ENCODE results near the gene MCTS1.

Gene MCTS1

DNA sequence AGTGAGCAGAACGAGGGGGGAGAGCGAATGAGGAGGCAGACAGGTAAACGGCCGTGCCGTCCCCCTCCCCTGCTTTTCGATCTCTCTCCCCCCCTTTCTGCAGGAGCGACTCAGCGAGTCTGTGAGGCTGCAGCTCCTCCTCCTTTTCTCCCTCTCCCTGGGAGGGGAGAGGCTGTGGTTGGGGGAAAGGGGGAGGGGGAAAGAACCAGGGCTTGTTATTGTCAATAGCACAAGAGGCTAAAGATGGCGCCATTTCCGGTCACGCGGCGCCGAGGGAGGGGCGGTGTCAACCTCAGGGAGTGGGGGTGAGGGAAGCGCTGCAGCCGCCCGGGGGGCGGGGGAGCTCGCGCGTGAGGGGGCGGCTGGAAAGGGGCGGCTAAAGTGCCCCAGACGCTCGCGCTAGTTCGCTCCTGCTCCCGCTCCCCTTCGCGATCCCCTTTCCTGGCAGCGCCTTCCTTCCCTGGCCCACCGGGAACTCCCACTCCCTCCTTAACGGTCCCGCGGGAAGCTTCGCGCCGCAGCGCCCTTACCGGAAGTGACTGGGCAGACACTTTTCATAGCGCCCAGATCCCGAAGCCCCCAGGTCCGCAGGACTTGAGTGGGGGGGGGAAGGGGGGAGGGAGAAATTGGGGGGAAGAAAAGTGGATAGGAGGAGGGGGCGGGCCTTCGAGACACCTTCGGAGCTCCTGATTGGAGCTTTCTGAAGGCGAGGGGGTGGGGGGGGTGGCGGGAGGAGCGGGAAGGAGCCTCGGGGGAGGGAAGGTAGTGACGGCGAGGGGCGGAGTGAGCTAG is 42.9 kb upstream of the MCTS1 start, which contains the start of gene CUL4B:
Gene CUL4B (minus strand): TSS at position 121 of the 792 bp plus-strand sequence. CDS start 324 bp downstream, outside the sequence.
- Histone ChIP-seq H2AFZ (ENCODE audit: insufficient read depth, low read length, poor library complexity) (peak within 1 kb of the TSS; percentile 78), H4K8ac (ENCODE audit: low read depth, low read length) (peak within 1 kb of the TSS; percentile 99), H3K27ac (ENCODE audit: low read depth, low read length) (peak within 1 kb of the TSS; percentile 99), H4K91ac (ENCODE audit: low read depth, low read length) (peak within 1 kb of the TSS; percentile 98), H3K4ac (ENCODE audit: low read depth, low read length) (peak within 1 kb of the TSS; percentile 93), H3K18ac (ENCODE audit: low read length) (peak within 1 kb of the TSS; percentile 97), H3K9me3 (ENCODE audit: insufficient read depth, low read depth, low read length) (no peaks in the 10 kb centered on the region), H3K4me2 (ENCODE audit: low read length) (peak within 1 kb of the TSS; percentile 90), H3K4me1 (ENCODE audit: control insufficient read depth in 1 of 2, insufficient read depth in 2 of 2, low read length in 2 of 2) (no peaks in the 10 kb centered on the region), H2BK12ac (ENCODE audit: low read length) (peak within 1 kb of the TSS; percentile 53), H3K14ac (ENCODE audit: low read length) (peak within 1 kb of the TSS; percentile 93), H3K9ac (ENCODE audit: low read length) (peak within 1 kb of the TSS; percentile 84), H3K36me3 (ENCODE audit: control insufficient read depth in 1 of 2, insufficient read depth in 2 of 2, low read length in 2 of 2) (peaks cover 1 to 2% of the 10 kb centered on the region in 2 experiments), H3K79me2 (ENCODE audit: control insufficient read depth, insufficient read depth, low read length, poor library complexity) (peaks cover 5% of the 10 kb centered on the region), H4K12ac (ENCODE audit: low read depth, low read length) (peak within 1 kb of the TSS; percentile 94), H3K4me3 (ENCODE audit: low read depth, low read length) (peak within 1 kb of the TSS; percentile 81), H3K27me3 (ENCODE audit: insufficient read depth, low read length) (no peaks in the 10 kb centered on the region), H2BK5ac (ENCODE audit: low read depth, low read length, poor library complexity) (peak within 1 kb of the TSS; percentile 99), H2BK120ac (ENCODE audit: insufficient read depth, low read length, poor library complexity) (peak within 1 kb of the TSS; percentile 100), H3K23ac (ENCODE audit: low read length) (no peak within 1 kb of the TSS), H2AK5ac (ENCODE audit: low read length) (no peak within 1 kb of the TSS), H3K79me1 (ENCODE audit: low read length) (peaks cover 4% of the 10 kb centered on the region)
- DNase-seq, result peak; percentile 86 to 87
- no CpG with 5 or more reads among the region's 54 CpGs for WGBS (ENCODE audit: extremely low coverage, insufficient coverage, insufficient read length)

DNA sequence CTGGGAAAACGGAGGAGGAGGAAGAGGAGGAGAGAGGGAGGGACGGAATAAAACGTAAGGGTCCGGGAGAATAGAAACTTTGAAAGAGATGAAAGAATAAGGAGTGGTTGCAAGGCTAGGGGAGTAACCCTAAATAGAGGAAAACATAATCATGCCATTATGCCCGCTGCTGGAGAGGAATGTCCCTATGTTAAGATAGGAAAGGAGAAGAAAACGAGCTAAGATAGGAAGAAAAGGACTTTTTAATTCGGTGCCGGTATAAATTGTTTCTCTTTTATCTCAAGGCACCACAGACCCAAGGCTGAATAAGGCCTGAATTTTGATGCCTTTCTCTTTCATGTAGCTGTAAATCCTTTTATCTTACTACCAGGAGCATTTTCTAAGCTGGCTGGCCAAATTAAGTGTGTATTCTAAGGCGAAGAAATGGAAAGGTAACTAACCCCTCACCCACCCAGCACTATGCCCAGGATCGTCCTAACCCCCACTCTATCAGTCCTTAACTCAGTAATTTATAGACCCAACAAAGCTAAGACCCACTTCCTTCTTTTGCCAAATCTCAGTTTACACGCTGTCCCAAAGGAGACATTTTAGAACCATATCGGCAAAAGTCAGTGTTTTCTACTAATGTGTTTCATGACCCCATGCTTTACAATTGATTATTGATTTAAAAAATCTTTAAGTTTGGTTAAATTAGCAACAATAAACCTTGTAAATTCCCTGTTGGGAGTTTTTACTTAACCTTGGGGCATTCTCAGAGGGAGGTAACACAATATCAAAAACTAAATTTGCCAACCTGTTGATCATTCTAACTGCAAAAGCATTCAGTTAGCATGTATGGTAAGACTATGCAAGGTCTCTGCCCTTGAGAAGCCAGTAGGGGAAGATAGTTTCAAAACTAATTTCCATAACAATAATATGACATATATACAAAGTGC is 42.0 kb upstream of the MCTS1 start:
- DNase-seq, result no peak
- H3K36me3 ChIP-seq (ENCODE audit: control insufficient read depth in 1 of 2, insufficient read depth in 2 of 2, low read length in 2 of 2), result peaks cover 0 to 1% of the 10 kb centered on the region in 2 experiments
- peak overlapping the region; percentile 73 for H3K4me2 ChIP-seq (ENCODE audit: low read length)
- no peak overlapping the region for H2BK5ac ChIP-seq (ENCODE audit: low read depth, low read length, poor library complexity)
- no peak overlapping the region for H4K91ac ChIP-seq (ENCODE audit: low read depth, low read length)
- H3K27me3 ChIP-seq (ENCODE audit: insufficient read depth, low read length), result no peaks in the 10 kb centered on the region
- H3K18ac ChIP-seq (ENCODE audit: low read length), result no peak overlapping the region
- no peak overlapping the region for H3K27ac ChIP-seq (ENCODE audit: low read depth, low read length)
- H3K4me3 ChIP-seq (ENCODE audit: low read depth, low read length), result no peak overlapping the region
- peak overlapping the region; percentile 51 for H2BK120ac ChIP-seq (ENCODE audit: insufficient read depth, low read length, poor library complexity)
- H3K9ac ChIP-seq (ENCODE audit: low read length), result no peak overlapping the region
- no peak overlapping the region for H3K4ac ChIP-seq (ENCODE audit: low read depth, low read length)
- no peaks in the 10 kb centered on the region for H3K9me3 ChIP-seq (ENCODE audit: insufficient read depth, low read depth, low read length)
- peak overlapping the region; percentile 79 for H4K8ac ChIP-seq (ENCODE audit: low read depth, low read length)
- H3K79me2 ChIP-seq (ENCODE audit: control insufficient read depth, insufficient read depth, low read length, poor library complexity), result peaks cover 5% of the 10 kb centered on the region
- no peak overlapping the region for H2AFZ ChIP-seq (ENCODE audit: insufficient read depth, low read length, poor library complexity)
- H2AK5ac ChIP-seq (ENCODE audit: low read length), result no peak overlapping the region
- no peak overlapping the region for H3K14ac ChIP-seq (ENCODE audit: low read length)
- H4K12ac ChIP-seq (ENCODE audit: low read depth, low read length), result no peak overlapping the region
- no peak overlapping the region for H3K23ac ChIP-seq (ENCODE audit: low read length)
- no peak overlapping the region for H2BK12ac ChIP-seq (ENCODE audit: low read length)
- H3K79me1 ChIP-seq (ENCODE audit: low read length), result peaks cover 4% of the 10 kb centered on the region
- H3K4me1 ChIP-seq (ENCODE audit: control insufficient read depth in 1 of 2, insufficient read depth in 2 of 2, low read length in 2 of 2), result no peaks in the 10 kb centered on the region
- WGBS (ENCODE audit: extremely low coverage, insufficient coverage, insufficient read length), result no CpG with 5 or more reads among the region's 12 CpGs

DNA sequence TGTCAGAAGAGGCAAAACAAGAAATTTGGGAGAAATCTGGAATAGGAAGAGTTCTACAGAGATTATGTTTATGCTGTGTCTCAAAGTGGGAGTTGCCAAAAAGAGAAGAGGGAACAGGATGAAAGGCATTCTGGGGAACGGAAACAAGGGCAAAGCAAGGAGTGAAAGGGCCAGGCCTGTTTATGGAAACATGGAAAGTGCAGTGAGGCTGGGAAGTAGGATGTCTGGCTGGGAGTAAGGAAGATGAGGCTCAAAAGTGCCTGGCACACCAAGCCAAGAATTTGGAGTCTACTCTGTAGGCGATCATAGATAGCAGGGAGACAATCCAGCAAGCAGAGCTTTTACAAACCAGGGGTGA is 41.4 kb upstream of the MCTS1 start:
- Histone ChIP-seq H3K4me2 (ENCODE audit: low read length) (no peak overlapping the region), H4K8ac (ENCODE audit: low read depth, low read length) (no peak overlapping the region), H3K79me1 (ENCODE audit: low read length) (peaks cover 4% of the 10 kb centered on the region), H2BK5ac (ENCODE audit: low read depth, low read length, poor library complexity) (no peak overlapping the region), H3K14ac (ENCODE audit: low read length) (no peak overlapping the region), H2AK5ac (ENCODE audit: low read length) (no peak overlapping the region), H3K18ac (ENCODE audit: low read length) (no peak overlapping the region), H3K27ac (ENCODE audit: low read depth, low read length) (no peak overlapping the region), H3K4ac (ENCODE audit: low read depth, low read length) (no peak overlapping the region), H2AFZ (ENCODE audit: insufficient read depth, low read length, poor library complexity) (no peak overlapping the region), H3K9ac (ENCODE audit: low read length) (no peak overlapping the region), H3K36me3 (ENCODE audit: control insufficient read depth in 1 of 2, insufficient read depth in 2 of 2, low read length in 2 of 2) (no peaks in the 10 kb centered on the region), H4K91ac (ENCODE audit: low read depth, low read length) (no peak overlapping the region), H4K12ac (ENCODE audit: low read depth, low read length) (no peak overlapping the region), H2BK12ac (ENCODE audit: low read length) (no peak overlapping the region), H3K79me2 (ENCODE audit: control insufficient read depth, insufficient read depth, low read length, poor library complexity) (peaks cover 5% of the 10 kb centered on the region), H3K4me1 (ENCODE audit: control insufficient read depth in 1 of 2, insufficient read depth in 2 of 2, low read length in 2 of 2) (no peaks in the 10 kb centered on the region), H2BK120ac (ENCODE audit: insufficient read depth, low read length, poor library complexity) (no peak overlapping the region), H3K4me3 (ENCODE audit: low read depth, low read length) (no peak overlapping the region), H3K9me3 (ENCODE audit: insufficient read depth, low read depth, low read length) (no peaks in the 10 kb centered on the region), H3K23ac (ENCODE audit: low read length) (no peak overlapping the region), H3K27me3 (ENCODE audit: insufficient read depth, low read length) (no peaks in the 10 kb centered on the region)
- no peak for DNase-seq
- no CpG with 5 or more reads among the region's 2 CpGs for WGBS (ENCODE audit: extremely low coverage, insufficient coverage, insufficient read length)

DNA sequence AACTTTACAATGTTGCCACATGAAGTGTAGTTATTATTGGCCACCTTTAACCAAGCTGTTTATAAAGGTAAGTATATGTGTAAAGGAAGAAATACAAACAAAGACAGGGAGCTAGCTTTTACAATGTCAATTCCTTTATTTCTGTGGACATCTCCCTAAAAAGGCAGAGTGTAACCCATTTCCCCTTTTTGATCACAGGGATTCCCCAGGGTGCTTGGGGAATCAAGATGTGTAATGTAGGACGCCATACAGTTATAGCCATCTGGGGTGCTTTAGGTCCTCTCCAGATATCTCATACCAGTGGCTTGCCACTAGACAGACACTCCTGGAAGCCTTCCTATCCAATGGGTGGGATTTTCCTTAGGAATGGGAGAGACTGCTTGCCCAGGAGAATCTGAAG is 39.0 kb upstream of the MCTS1 start:
- Histone ChIP-seq H3K27me3 (ENCODE audit: insufficient read depth, low read length) (no peaks in the 10 kb centered on the region), H3K23ac (ENCODE audit: low read length) (no peak overlapping the region), H3K79me1 (ENCODE audit: low read length) (peaks cover 4% of the 10 kb centered on the region), H3K9ac (ENCODE audit: low read length) (no peak overlapping the region), H2BK5ac (ENCODE audit: low read depth, low read length, poor library complexity) (no peak overlapping the region), H2AFZ (ENCODE audit: insufficient read depth, low read length, poor library complexity) (no peak overlapping the region), H3K36me3 (ENCODE audit: control insufficient read depth in 1 of 2, insufficient read depth in 2 of 2, low read length in 2 of 2) (no peaks in the 10 kb centered on the region), H3K79me2 (ENCODE audit: control insufficient read depth, insufficient read depth, low read length, poor library complexity) (peaks cover 5% of the 10 kb centered on the region), H3K14ac (ENCODE audit: low read length) (no peak overlapping the region), H3K4ac (ENCODE audit: low read depth, low read length) (no peak overlapping the region), H3K4me1 (ENCODE audit: control insufficient read depth in 1 of 2, insufficient read depth in 2 of 2, low read length in 2 of 2) (no peaks in the 10 kb centered on the region), H2BK12ac (ENCODE audit: low read length) (no peak overlapping the region), H3K4me3 (ENCODE audit: low read depth, low read length) (no peak overlapping the region), H3K4me2 (ENCODE audit: low read length) (no peak overlapping the region), H2AK5ac (ENCODE audit: low read length) (no peak overlapping the region), H4K12ac (ENCODE audit: low read depth, low read length) (no peak overlapping the region), H3K9me3 (ENCODE audit: insufficient read depth, low read depth, low read length) (no peaks in the 10 kb centered on the region), H2BK120ac (ENCODE audit: insufficient read depth, low read length, poor library complexity) (no peak overlapping the region), H4K8ac (ENCODE audit: low read depth, low read length) (no peak overlapping the region), H3K18ac (ENCODE audit: low read length) (no peak overlapping the region), H3K27ac (ENCODE audit: low read depth, low read length) (no peak overlapping the region), H4K91ac (ENCODE audit: low read depth, low read length) (no peak overlapping the region)
- WGBS (ENCODE audit: extremely low coverage, insufficient coverage, insufficient read length), result no CpG with 5 or more reads among the region's 1 CpG
- no peak for DNase-seq

Measured in trophoblast cell (in vitro differentiated cells and primary cell).